LNCaP clone FGC (cell line): Measurements from ENCODE around the gene SGCA.
A peak's percentile ranks its signal among the peaks of the same experiment; 100 is the strongest.

Source experiments
- DNase-seq: peaks from one replicate; pipeline ENCODE4 v3.0.0-alpha.2; 2011; ENCODE audit warnings: low read depth
- H3K4me3 ChIP-seq: 2 replicates; pipeline ENCODE4 v1.5.1; 2011; ENCODE audit warnings: mild to moderate bottlenecking, low read depth, low read length, control low read depth
- CTCF ChIP-seq: IDR thresholded peaks from 2 replicates; pipeline ENCODE4 v1.5.1; 2012; ENCODE audit warnings: mild to moderate bottlenecking; ENCODE audit not compliant: control insufficient read depth, insufficient read depth; ENCODE audit errors: extremely low read depth

The SGCA gene

GRCh38 chr17:50151041-50151936 is 14.5 kb upstream of the SGCA start:
- peak; percentile 70 for DNase-seq
- H3K4me3 ChIP-seq = peak overlapping the region; percentile 82
- peak; percentile 48 for TF ChIP-seq CTCF

- peak; percentile 81 for DNase-seq
- no peak for TF ChIP-seq CTCF
- H3K4me3 ChIP-seq = peak overlapping the region; percentile 66
These were observed 13.8 kb upstream of the SGCA start for GRCh38 chr17:50151937-50152547.

GRCh38 chr17:50152736-50153135 is 13.1 kb upstream of the SGCA start:
- H3K4me3 ChIP-seq = peak overlapping the region; percentile 66

GRCh38 chr17:50153650-50154575 is 11.9 kb upstream of the SGCA start:
- no peak for TF ChIP-seq CTCF
- DNase-seq = no peak
- H3K4me3 ChIP-seq = no peak overlapping the region

More at GRCh38 chr17:50152736-50153135, 13.1 kb upstream of the SGCA start:
- no peak for TF ChIP-seq CTCF
- no peak for DNase-seq

GRCh38 chr17:50154604-50155003 is 11.2 kb upstream of the SGCA start:
- TF ChIP-seq CTCF = no peak
- H3K4me3 ChIP-seq = no peak overlapping the region
- DNase-seq = no peak

- H3K4me3 ChIP-seq = no peak overlapping the region
- DNase-seq = no peak
- no peak for TF ChIP-seq CTCF
These were observed 10.5 kb upstream of the SGCA start for GRCh38 chr17:50155115-50155819.
